Measurements from ENCODE around the gene ZG16. TPM values are rescaled to one million over a fixed set of nuclear protein-coding genes. Genes with fewer than 3 reads are reported as not detected.
"Not testable (repeated sequence)": the region's sequence is repeated elsewhere in the genome, so short reads cannot be mapped to it uniquely, and the experiment has no call there.

ZG16 gene
- total and polyA plus RNA-seq, 7 experiments from 2014 or later, result not detected

GRCh38 chr16:29753516-29753915 lies 24.5 kb upstream of the ZG16 start:
- peaks cover 6 to 64% (median 37%) of the 10 kb centered on the region in 7 donors for H3K4me1 Mint-ChIP-seq
- peak overlapping the region in 5 of 9 donors; percentile 25 to 78 (median 67) for H3K27ac Mint-ChIP-seq
- ChIA-PET CTCF (interaction anchor here (0.6 kb wide), 2 partner anchors 311 to 944 kb away, joined by 3 read pairs; no protein-coding TSS in a partner anchor), POLR2A (interaction anchor here (0.6 to 4.5 kb wide), 12 partner anchors 8 to 53 kb away, joined by 3 to 36 read pairs (median 4); partner anchors contain the start of genes C16orf54 and KIF22)
- no peaks in the 10 kb centered on the region for H3K9me3 ChIP-seq (ENCODE audit: control insufficient read depth in 2 of 3, low read length in 3 of 3)
- no peak overlapping the region for H3K27ac ChIP-seq (ENCODE audit: low read depth, low read length)
- H3K36me3 ChIP-seq (ENCODE audit: control insufficient read depth in 2 of 3, insufficient read depth in 3 of 3, low read length in 3 of 3), result no peaks in the 10 kb centered on the region
- no peak for DNase-seq
- H3K27me3 ChIP-seq (ENCODE audit: control insufficient read depth in 2 of 2, insufficient read depth in 2 of 2, low read length in 2 of 2), result no peaks in the 10 kb centered on the region
- H3K9me3 Mint-ChIP-seq, result peaks cover 0 to 2% (median 0%) of the 10 kb centered on the region in 11 donors
- peaks cover 8 to 33% of the 10 kb centered on the region in 2 donors for H3K4me1 ChIP-seq (ENCODE audit: control insufficient read depth in 2 of 2, insufficient read depth in 2 of 2, low read length in 2 of 2)
- H3K36me3 Mint-ChIP-seq, result peaks cover 0 to 7% (median 5%) of the 10 kb centered on the region in 5 donors
- peak overlapping the region in 2 of 10 donors; percentile 21 to 23 for H3K4me3 Mint-ChIP-seq
- intact Hi-C loops (cut with micrococcal nuclease), result no loop called here
- ATAC-seq, result no peak
- H3K4me3 ChIP-seq (ENCODE audit: low read length), result no peak overlapping the region
- no peaks in the 10 kb centered on the region for H3K27me3 Mint-ChIP-seq

DNA sequence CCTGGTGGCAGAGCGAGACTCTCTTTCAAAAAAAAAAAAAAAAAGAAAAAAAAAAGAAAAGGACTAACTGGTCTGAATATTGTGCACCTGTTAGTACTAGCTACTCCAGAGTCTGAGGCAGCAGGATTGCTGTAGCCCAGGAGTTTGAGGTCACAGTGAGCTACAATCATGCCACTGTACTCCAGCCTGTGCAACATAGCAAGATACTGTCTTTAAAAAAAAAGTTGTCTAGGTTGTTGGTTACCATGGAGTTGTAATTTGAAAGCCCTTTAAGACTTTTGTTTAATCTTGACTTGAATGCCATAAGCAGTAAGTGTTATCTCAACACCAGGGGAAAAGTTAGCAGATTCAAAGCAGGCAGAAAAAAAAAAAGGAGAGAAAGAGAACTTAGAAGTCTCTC lies 21.4 kb upstream of the ZG16 start:
- no peak overlapping the region for H3K4me3 ChIP-seq (ENCODE audit: low read length)
- POLR2A ChIA-PET, result interaction anchor here (0.5 to 4.5 kb wide), 13 partner anchors 8 to 106 kb away, joined by 3 to 36 read pairs (median 5); partner anchors contain the start of gene C16orf54
- Mint-ChIP-seq H3K27ac (peak overlapping the region in 8 of 9 donors; percentile 80 to 96 (median 88)), H3K9me3 (peaks cover 0 to 2% (median 0%) of the 10 kb centered on the region in 11 donors), H3K27me3 (peaks cover 0 to 6% (median 0%) of the 10 kb centered on the region in 5 donors), H3K36me3 (peaks cover 0 to 2% (median 0%) of the 10 kb centered on the region in 5 donors), H3K4me3 (peak overlapping the region in 9 of 10 donors; percentile 18 to 73 (median 59)), H3K4me1 (peaks cover 12 to 58% (median 38%) of the 10 kb centered on the region in 7 donors)
- no peaks in the 10 kb centered on the region for H3K27me3 ChIP-seq (ENCODE audit: control insufficient read depth in 2 of 2, insufficient read depth in 2 of 2, low read length in 2 of 2)
- H3K36me3 ChIP-seq (ENCODE audit: control insufficient read depth in 2 of 3, insufficient read depth in 3 of 3, low read length in 3 of 3), result no peaks in the 10 kb centered on the region
- DNase-seq (peak in 7 of 9 donors; percentile 38 to 78 (median 68)), ATAC-seq (peak; percentile 94)
- H3K27ac ChIP-seq (ENCODE audit: low read depth, low read length), result peak overlapping the region; percentile 61
- no peaks in the 10 kb centered on the region for H3K9me3 ChIP-seq (ENCODE audit: control insufficient read depth in 2 of 3, low read length in 3 of 3)
- CTCF ChIA-PET, result interaction anchor here (0.7 to 1.7 kb wide), 6 partner anchors 10 to 92 kb away, joined by 3 to 11 read pairs (median 6); no protein-coding TSS in a partner anchor
- intact Hi-C loops (cut with micrococcal nuclease), result loop anchor here in 1 of 2 donors (2.0 kb wide), 1 partner anchor 18 kb away; no protein-coding TSS in a partner anchor
- H3K4me1 ChIP-seq (ENCODE audit: control insufficient read depth in 2 of 2, insufficient read depth in 2 of 2, low read length in 2 of 2), result peaks cover 8 to 33% of the 10 kb centered on the region in 2 donors

- not testable (repeated sequence) for DNase-seq; H3K27me3 ChIP-seq (ENCODE audit: control insufficient read depth in 2 of 2, insufficient read depth in 2 of 2, low read length in 2 of 2); H3K9me3 Mint-ChIP-seq; H3K36me3 Mint-ChIP-seq; H3K27me3 Mint-ChIP-seq; ATAC-seq; H3K4me3 ChIP-seq (ENCODE audit: low read length); H3K9me3 ChIP-seq (ENCODE audit: control insufficient read depth in 2 of 3, low read length in 3 of 3); H3K36me3 ChIP-seq (ENCODE audit: control insufficient read depth in 2 of 3, insufficient read depth in 3 of 3, low read length in 3 of 3)
- peak overlapping the region; percentile 61 for H3K27ac ChIP-seq (ENCODE audit: low read depth, low read length)
- ChIA-PET CTCF (interaction anchor here (0.7 to 1.7 kb wide), 6 partner anchors 10 to 92 kb away, joined by 3 to 11 read pairs (median 6); no protein-coding TSS in a partner anchor), POLR2A (interaction anchor here (0.5 to 4.5 kb wide), 13 partner anchors 9 to 629 kb away, joined by 3 to 36 read pairs (median 5); partner anchors contain the start of gene C16orf54)
- peaks cover 8 to 33% of the 10 kb centered on the region in 2 donors for H3K4me1 ChIP-seq (ENCODE audit: control insufficient read depth in 2 of 2, insufficient read depth in 2 of 2, low read length in 2 of 2)
- H3K4me3 Mint-ChIP-seq, result peak overlapping the region in 9 of 10 donors; percentile 18 to 73 (median 59)
- intact Hi-C loops (cut with micrococcal nuclease), result loop anchor here in 1 of 2 donors (2.0 kb wide), 1 partner anchor 18 kb away; no protein-coding TSS in a partner anchor
- peaks cover 14 to 58% (median 38%) of the 10 kb centered on the region in 7 donors for H3K4me1 Mint-ChIP-seq
- peak overlapping the region in 8 of 9 donors; percentile 80 to 96 (median 88) for H3K27ac Mint-ChIP-seq
Observed at GRCh38 chr16:29757086-29757485, 21.0 kb upstream of the ZG16 start.

- peak overlapping the region in 8 of 9 donors; percentile 37 to 96 (median 84) for H3K27ac Mint-ChIP-seq
- H3K4me3 Mint-ChIP-seq, result peak overlapping the region in 2 of 10 donors; percentile 19 to 36
- ATAC-seq (no peak), DNase-seq (no peak)
- H3K4me1 Mint-ChIP-seq, result peaks cover 14 to 58% (median 40%) of the 10 kb centered on the region in 7 donors
- H3K9me3 Mint-ChIP-seq, result peaks cover 0 to 2% (median 0%) of the 10 kb centered on the region in 11 donors
- ChIA-PET CTCF (interaction anchor here (0.7 to 1.5 kb wide), 2 partner anchors 11 to 13 kb away, joined by 3 to 6 read pairs; no protein-coding TSS in a partner anchor), POLR2A (interaction anchor here (0.6 to 4.5 kb wide), 6 partner anchors 8 to 426 kb away, joined by 4 to 36 read pairs (median 5); partner anchors contain the start of genes C16orf54, CORO1A and KIF22)
- Histone ChIP-seq H3K27ac (ENCODE audit: low read depth, low read length) (peak overlapping the region; percentile 61), H3K27me3 (ENCODE audit: control insufficient read depth in 2 of 2, insufficient read depth in 2 of 2, low read length in 2 of 2) (no peaks in the 10 kb centered on the region), H3K4me1 (ENCODE audit: control insufficient read depth in 2 of 2, insufficient read depth in 2 of 2, low read length in 2 of 2) (peaks cover 8 to 33% of the 10 kb centered on the region in 2 donors), H3K4me3 (ENCODE audit: low read length) (no peak overlapping the region), H3K36me3 (ENCODE audit: control insufficient read depth in 2 of 3, insufficient read depth in 3 of 3, low read length in 3 of 3) (no peaks in the 10 kb centered on the region), H3K9me3 (ENCODE audit: control insufficient read depth in 2 of 3, low read length in 3 of 3) (no peaks in the 10 kb centered on the region)
- H3K36me3 Mint-ChIP-seq, result peaks cover 0 to 2% (median 0%) of the 10 kb centered on the region in 5 donors
- intact Hi-C loops (cut with micrococcal nuclease), result loop anchor here in 1 of 2 donors (2.0 kb wide), 1 partner anchor 19 kb away; no protein-coding TSS in a partner anchor
- peaks cover 0 to 6% (median 0%) of the 10 kb centered on the region in 5 donors for H3K27me3 Mint-ChIP-seq
Observed at GRCh38 chr16:29757950-29758466, 20.0 kb upstream of the ZG16 start.

GRCh38 chr16:29760567-29761279 lies 17.3 kb upstream of the ZG16 start:
- intact Hi-C loops (cut with micrococcal nuclease), result no loop called here
- ChIA-PET POLR2A (interaction anchor here (1.9 kb wide), 1 partner anchor 33 kb away, joined by 4 read pairs; no protein-coding TSS in a partner anchor), CTCF (interaction anchor here (0.7 kb wide), 2 partner anchors 14 to 25 kb away, joined by 3 read pairs; no protein-coding TSS in a partner anchor)
- H3K4me3 Mint-ChIP-seq, result no peak overlapping the region
- DNase-seq (no peak), ATAC-seq (no peak)
- Histone ChIP-seq H3K36me3 (ENCODE audit: control insufficient read depth in 2 of 3, insufficient read depth in 3 of 3, low read length in 3 of 3) (no peaks in the 10 kb centered on the region), H3K4me1 (ENCODE audit: control insufficient read depth in 2 of 2, insufficient read depth in 2 of 2, low read length in 2 of 2) (peaks cover 0 to 25% of the 10 kb centered on the region in 2 donors), H3K27ac (ENCODE audit: low read depth, low read length) (no peak overlapping the region), H3K9me3 (ENCODE audit: control insufficient read depth in 2 of 3, low read length in 3 of 3) (no peaks in the 10 kb centered on the region), H3K4me3 (ENCODE audit: low read length) (no peak overlapping the region), H3K27me3 (ENCODE audit: control insufficient read depth in 2 of 2, insufficient read depth in 2 of 2, low read length in 2 of 2) (no peaks in the 10 kb centered on the region)
- H3K4me1 Mint-ChIP-seq, result peaks cover 7 to 53% (median 39%) of the 10 kb centered on the region in 7 donors
- peak overlapping the region in 6 of 9 donors; percentile 28 to 63 (median 54) for H3K27ac Mint-ChIP-seq
- peaks cover 0 to 3% (median 0%) of the 10 kb centered on the region in 11 donors for H3K9me3 Mint-ChIP-seq
- peaks cover 0 to 8% (median 0%) of the 10 kb centered on the region in 5 donors for H3K27me3 Mint-ChIP-seq
- H3K36me3 Mint-ChIP-seq, result no peaks in the 10 kb centered on the region

GRCh38 chr16:29761280-29761651 lies 16.8 kb upstream of the ZG16 start:
- H3K27me3 ChIP-seq (ENCODE audit: control insufficient read depth in 2 of 2, insufficient read depth in 2 of 2, low read length in 2 of 2); ATAC-seq; H3K9me3 Mint-ChIP-seq; H3K4me3 Mint-ChIP-seq; H3K36me3 ChIP-seq (ENCODE audit: control insufficient read depth in 2 of 3, insufficient read depth in 3 of 3, low read length in 3 of 3); intact Hi-C loops (cut with micrococcal nuclease); H3K36me3 Mint-ChIP-seq; DNase-seq; H3K4me3 ChIP-seq (ENCODE audit: low read length); H3K27me3 Mint-ChIP-seq; H3K27ac Mint-ChIP-seq; H3K27ac ChIP-seq (ENCODE audit: low read depth, low read length); H3K9me3 ChIP-seq (ENCODE audit: control insufficient read depth in 2 of 3, low read length in 3 of 3): not testable (repeated sequence)
- POLR2A ChIA-PET, result interaction anchor here (0.7 kb wide), 1 partner anchor 23 kb away, joined by 3 read pairs; no protein-coding TSS in a partner anchor
- peaks cover 7 to 48% (median 39%) of the 10 kb centered on the region in 7 donors for H3K4me1 Mint-ChIP-seq
- CTCF ChIA-PET, result interaction anchor here (0.7 kb wide), 1 partner anchor 24 kb away, joined by 3 read pairs; no protein-coding TSS in a partner anchor
- H3K4me1 ChIP-seq (ENCODE audit: control insufficient read depth in 2 of 2, insufficient read depth in 2 of 2, low read length in 2 of 2), result peaks cover 0 to 21% of the 10 kb centered on the region in 2 donors

Measured in naive thymus-derived CD4-positive, alpha-beta T cell (primary cell).